NCI-H187 (cell line): Measurements from ENCODE around the gene PSMD12.
"Not testable (repeated sequence)": the region's sequence is repeated elsewhere in the genome, so short reads cannot be mapped to it uniquely, and the experiment has no call there.

Experiments used
- DNase-seq, 2 experiments: peaks; one replicate each; lab custom pipeline; 2025; lab: John Stamatoyannopoulos, UW

The PSMD12 gene

GRCh38 chr17:67310406-67310805 is 56.0 kb downstream of the PSMD12 start:
- DNase-seq, result no peak

GRCh38 chr17:67305446-67306235 is 60.7 kb downstream of the PSMD12 start:
- not testable (repeated sequence) for DNase-seq

- no peak for DNase-seq
Measured at GRCh38 chr17:67297454-67297960, 68.9 kb downstream of the PSMD12 start.

- DNase-seq, result no peak
Measured at GRCh38 chr17:67294451-67295199, 71.8 kb downstream of the PSMD12 start.

GRCh38 chr17:67293251-67294203 is 72.8 kb downstream of the PSMD12 start:
- DNase-seq, result no peak

- DNase-seq, result no peak
Measured at GRCh38 chr17:67290711-67291291, 75.6 kb downstream of the PSMD12 start.

GRCh38 chr17:67290244-67290643 is 76.1 kb downstream of the PSMD12 start:
- no peak for DNase-seq

- no peak for DNase-seq
Measured at GRCh38 chr17:67289181-67289876, 77.0 kb downstream of the PSMD12 start.
